ENCODE results near the gene COL4A2.

GRCh38 chr13:110268061-110268460 lies 39.0 kb upstream of the COL4A2 start:
- TF ChIP-seq CTCF (IDR thresholded peaks at IDR 0.05) (no peak), POLR2A (IDR thresholded peaks at IDR 0.05) (no peak)
